Embryonic facial prominence (tissue), 1 donor: ENCODE data around the gene TET1.
"Not testable (repeated sequence)": the region's sequence is repeated elsewhere in the genome, so short reads cannot be mapped to it uniquely, and the experiment has no call there.

Source experiments
- DNase-seq: peaks from one replicate; pipeline ENCODE4 v3.0.0-alpha.2; 2016; ENCODE audit errors: extremely low spot score

TET1 gene

DNA sequence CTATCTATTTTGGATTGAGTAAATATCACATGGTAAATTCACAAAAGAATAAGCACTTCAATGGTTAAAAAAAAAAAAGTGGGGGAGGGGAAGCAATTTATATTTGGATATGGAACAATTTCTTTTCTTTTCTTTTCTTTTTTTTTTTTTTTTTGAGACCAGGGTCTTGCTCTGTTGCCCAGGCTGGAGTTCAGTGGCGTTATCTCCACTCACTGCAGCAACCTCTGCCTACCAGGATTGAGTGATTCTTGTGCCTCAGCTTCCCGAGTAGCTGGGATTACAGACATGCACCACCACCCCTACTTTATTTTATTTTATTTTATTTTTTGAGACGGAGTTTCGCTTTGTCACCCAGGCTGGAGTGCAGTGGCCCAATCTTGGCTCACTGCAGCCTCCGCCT is 148.8 kb downstream of the TET1 start:
- not testable (repeated sequence) for DNase-seq

DNA sequence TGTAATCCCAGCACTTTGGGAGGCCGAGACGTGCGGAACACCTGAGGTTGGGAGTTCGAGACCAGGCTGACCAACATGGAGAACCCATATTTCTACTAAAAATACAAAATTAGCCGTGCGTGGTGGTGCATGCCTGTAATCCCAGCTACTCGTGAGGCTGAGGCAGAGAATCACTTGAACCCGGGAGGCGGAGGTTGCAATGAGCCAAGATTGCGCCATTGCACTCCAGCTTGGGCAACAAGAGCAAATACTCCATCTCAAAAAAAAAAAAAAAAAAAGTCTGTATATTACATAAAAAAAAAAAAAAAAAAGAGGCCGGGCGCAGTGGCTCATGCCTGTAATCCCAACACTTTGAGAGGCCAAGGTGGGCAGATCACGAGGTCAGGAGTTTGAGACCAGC is 152.9 kb downstream of the TET1 start:
- DNase-seq: not testable (repeated sequence)

DNA sequence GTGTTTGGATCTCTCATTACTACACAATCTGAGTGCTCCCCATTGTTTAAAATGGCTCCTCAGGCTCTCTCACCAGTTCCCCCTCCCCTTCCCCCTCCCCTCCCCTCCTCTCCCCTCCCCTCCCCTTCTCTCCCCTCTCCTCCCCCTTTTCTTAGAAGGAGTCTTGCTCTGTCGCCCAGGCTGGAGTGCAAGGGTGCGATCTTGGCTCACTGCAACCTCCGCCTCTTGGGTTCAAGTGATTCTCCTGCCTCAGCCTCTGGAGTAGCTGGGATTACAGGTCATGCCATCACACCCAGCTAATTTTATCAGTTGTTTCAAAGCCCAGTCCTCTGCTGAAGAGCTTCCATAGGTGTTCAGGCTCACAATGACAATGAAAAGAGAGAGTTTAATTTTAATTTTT is 157.3 kb downstream of the TET1 start:
- no peak for DNase-seq

DNA sequence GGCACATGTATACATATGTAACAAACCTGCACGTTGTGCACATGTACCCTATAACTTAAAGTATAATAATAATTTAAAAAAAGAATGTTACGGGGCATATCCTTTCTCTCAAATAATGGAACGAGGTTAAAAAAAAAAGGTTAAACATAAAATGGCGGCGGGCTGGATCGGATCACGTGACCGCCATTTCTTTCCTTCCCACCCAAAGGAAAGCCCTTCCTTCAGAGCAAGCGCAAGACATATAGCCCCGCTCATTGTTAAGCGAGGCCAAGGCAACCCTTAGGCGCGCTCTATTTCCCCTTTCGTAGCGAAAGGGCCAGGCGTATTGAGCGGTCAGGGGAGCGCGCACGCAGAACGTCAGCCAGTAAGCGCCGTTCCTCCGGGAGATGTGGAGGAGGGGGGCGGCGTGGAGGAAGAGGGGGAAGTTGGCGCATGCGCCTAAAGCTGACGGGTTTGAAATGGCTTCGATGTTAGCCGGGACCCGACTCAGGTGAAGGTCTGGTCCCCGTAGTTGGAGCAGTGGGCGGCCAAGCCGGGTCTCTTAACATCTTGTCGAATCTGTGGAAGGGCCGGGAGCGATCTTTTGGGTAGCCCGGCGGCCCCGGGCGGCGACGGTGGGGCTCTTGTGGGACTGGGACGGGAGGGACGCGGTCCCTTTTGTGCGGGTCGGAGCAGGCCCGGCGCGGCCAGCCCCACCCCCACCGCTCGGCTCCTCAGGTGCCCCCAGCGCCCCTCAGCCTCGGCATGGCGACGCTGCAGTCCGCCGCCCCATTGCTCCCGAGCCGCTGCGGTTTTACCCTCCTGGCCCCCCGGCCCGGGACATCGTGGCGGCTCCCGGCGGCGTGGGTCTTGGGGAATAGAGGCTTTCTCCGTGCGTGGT is 160.9 kb downstream of the TET1 start, which contains the start of gene CCAR1:
CCAR1 (plus strand) TSS at position 447 of the 880 bp plus-strand sequence. CDS start 1,266 bp downstream, outside the sequence.
- peak; percentile 98 for DNase-seq

DNA sequence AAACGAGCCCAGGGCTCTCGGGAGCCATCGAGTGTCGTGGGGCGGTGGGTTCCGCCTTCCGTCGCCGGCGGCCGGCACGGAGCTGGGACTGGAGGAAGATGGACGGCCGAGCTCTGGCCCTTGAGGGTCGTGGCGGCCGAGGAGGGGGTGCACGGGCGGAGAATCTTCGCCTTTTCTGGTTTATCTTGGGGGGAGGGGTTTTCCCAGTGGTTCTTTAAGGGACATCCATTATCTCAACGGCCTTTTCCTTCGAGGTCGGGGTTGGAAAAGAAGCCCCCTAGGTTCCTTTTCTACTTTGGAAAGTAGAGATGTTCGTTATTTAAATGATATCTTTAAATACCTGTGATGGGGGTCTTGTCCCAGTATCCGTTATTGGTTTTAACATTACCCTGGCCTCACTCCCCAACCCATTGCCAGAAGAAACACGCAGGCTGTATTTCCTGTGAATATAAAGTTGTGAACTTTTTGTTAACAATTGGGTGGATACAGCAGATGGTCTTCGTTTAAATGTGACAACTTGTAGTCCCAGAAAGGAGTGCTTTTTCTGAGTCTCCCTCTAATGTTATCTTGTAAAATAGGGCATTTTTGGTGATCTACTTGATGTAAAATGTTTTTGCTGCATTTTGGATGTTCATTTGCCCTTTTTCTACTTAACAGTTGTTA is 161.7 kb downstream of the TET1 start:
- no peak for DNase-seq

DNA sequence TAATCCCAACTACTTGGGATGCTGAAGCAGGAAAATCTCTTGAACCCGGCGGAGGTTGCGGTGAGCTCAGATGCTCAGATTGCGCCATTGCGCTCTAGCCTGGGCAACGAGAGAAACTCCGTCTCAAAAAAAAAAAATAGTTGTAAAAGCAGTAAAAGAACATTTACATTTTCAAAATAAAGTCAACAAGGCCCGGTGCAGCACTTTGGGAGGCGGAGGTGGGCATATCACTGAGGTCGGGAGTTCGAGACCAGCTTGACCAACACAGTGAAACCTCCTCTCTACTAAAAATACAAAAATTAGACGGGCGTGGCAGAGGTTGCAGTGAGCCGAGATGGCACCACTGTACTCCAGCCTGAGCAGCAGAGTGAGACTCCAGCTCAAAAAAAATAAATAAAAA is 164.9 kb downstream of the TET1 start:
- DNase-seq: no peak

DNA sequence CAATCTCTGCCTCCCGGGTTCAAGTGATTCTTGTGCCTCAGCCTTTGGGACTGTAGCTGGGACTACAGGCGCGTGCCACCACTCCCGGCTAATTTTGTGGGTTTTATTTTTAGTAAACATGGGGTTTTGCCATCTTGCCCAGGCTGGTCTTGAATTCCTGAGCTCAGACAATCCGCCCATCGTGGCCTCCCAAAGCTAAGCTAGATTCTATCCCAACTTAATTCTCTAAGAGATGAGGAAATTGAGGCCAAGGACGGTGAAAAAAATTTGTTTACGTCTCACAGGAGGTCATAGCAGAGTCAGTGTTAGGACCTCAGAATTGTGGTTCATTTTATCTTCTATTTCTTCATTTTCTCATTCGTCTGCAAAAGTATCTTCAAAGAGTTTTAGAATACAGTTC is 167.0 kb downstream of the TET1 start:
- no peak for DNase-seq

DNA sequence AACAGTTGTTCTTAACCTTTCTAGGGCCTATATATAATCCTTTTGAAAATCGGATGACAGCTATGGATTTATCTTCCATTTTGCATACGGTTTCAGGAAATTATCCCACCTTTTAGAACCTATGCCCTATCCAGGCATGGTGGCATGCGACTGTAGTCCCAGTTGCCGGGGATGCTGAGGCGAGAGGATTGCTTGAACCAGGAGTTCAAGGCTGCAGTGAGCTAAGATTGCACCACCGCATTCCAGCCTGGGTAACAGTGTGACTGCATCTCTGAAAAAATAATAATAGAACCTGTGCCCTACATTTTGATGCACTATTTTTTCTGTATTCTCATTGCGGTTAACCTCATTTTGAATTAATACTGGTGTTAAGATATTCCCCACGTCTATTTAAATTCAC is 172.5 kb downstream of the TET1 start:
- DNase-seq: no peak

DNA sequence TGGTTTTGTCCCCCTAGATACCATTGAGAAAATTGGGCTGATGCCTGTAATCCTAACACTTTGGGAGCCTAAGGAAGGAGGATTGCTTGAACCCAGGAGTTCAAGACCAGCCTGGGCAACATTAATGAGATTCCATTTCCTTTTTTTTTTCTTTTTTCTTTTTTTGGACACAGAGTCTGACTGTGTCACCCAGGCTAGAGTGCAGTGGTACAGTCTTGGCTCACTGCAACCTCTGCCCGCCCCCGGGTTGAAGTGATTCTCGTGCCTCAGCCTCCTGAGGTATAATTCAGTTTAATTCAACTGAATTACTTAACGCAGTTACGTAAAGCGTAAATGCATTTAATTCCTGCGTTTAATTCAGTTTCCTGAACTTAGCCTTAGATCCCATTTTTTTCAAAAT is 174.2 kb downstream of the TET1 start:
- DNase-seq: no peak

DNA sequence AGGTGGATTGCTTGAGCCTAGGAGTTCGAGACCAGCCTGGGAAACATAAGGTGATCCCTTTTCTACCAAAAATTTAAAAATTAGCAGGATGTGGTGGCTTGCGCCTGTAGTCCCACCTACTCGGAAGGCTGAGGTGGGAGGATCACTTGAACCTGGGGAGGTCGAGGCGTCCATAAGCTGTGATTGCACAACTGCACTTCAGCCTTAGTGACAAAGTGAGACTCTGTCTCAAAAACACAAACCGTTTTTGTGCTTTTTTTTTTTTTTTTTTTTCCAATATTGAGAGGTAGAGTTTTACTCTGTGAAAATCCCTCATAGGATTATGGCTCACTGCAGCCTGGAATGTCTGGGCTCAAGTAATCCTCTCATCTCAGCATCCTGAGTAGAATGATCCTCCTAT is 175.0 kb downstream of the TET1 start:
- no peak for DNase-seq

DNA sequence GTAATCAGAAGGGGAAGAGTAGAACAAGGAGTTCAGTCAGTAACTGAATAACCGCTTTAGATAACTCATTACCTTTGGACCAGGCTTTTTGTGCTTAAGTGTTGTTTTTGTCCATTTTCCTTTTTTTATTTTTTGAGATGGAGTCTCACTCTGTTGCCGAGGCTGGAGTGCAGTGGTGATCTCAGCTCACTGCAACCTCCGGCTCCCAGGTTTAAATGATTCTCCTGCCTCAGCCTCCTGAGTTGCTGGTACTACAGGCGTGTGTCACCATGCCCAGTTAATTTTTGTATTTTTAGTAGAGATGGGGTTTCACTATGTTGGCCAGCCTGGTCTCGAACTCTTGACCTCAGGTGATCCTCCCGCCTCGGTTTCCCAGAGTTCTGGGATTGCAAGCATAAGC is 175.6 kb downstream of the TET1 start:
- DNase-seq: not testable (repeated sequence)

DNA sequence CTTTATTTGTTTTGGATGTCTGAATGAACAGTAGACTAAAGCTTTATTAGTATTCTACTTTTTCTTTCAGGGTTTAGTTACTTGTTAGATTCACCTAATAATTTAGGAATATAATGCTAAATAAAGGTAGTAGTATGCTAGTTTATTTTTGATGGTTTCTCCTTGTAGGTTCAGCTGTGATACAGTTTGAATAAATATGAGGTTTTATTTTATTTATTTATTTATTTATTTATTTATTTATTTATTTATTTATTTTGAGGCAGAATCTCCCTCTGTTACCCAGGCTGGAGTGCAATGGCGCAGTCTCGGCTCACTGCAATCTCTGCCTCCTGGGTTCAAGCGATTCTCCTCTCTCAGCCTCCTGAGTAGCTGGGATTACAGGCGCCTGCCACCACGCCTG is 180.5 kb downstream of the TET1 start:
- DNase-seq: not testable (repeated sequence)

DNA sequence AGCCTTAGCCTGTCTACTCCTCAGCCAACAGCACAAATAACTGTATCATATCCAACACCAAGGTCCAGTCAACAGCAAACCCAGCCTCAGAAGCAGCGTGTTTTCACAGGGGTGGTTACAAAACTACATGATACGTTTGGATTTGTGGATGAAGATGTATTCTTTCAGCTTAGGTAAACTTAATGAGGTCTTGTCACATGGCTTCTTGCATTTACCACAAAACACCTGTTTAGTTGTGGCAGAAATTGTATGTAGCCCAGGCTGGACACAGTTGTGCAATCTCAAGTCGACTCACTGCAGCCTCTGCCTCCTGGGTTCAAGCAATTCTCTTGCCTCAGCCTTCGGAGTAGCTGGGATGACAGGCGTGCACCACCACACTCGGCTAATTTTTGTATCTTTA is 182.3 kb downstream of the TET1 start:
- no peak for DNase-seq
